ENCODE data around the gene PRTG. TPM values are rescaled to one million over a fixed set of nuclear protein-coding genes. Genes with fewer than 3 reads are reported as not detected.
"Not testable (repeated sequence)": the region's sequence is repeated elsewhere in the genome, so short reads cannot be mapped to it uniquely, and the experiment has no call there.

PRTG gene
- total and polyA plus RNA-seq, 5 experiments from 2014 or later = not detected

DNA sequence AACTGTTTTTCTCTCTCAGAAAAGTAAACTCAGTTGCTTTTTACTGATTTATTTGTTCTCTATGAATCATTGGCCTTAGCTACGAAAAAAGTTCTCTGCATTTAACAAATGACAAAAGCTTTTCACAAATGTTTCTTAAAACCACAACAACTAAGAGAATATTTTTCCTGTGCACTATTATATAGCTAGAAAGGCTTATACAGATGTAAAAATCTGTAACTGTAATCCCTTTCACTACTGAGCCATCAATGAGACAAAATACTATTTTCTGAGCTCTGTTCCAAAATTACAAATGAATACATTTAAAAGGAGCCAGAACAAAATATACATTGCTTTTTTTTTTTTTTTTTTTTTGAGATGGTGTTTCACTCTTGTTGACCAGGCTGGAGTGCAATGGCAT lies 109.2 kb downstream of the PRTG start:
- peaks cover 0 to 16% (median 3%) of the 10 kb centered on the region in 5 donors for H3K27me3 Mint-ChIP-seq

DNA sequence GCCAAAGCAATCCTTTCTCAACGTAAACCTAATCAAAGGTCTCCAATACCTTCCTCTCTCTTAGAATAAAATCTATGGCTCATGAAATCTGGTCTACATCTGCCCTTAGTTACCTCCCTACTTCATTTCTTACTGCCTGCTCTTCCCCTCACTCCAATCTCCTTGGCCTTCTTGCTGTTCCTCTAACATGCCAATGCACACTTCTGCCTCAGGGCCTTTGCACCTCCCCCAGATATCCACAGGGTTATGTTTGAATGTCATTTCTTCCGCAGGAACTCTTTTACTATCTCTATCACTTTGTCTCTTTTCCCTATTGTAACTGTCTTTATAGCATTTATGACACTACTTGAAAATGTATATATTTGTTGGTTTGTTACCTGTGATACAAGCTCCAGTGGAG lies 110.5 kb downstream of the PRTG start:
- POLR2A ChIA-PET = no interaction called here
- ATAC-seq = no peak

More for the DNA sequence above, 109.2 kb downstream of the PRTG start:
- ATAC-seq (no peak), DNase-seq (no peak)
- H3K36me3 Mint-ChIP-seq = no peaks in the 10 kb centered on the region
- POLR2A ChIA-PET = no interaction called here
- no peak overlapping the region for H3K27ac Mint-ChIP-seq
- no peaks in the 10 kb centered on the region for H3K4me1 Mint-ChIP-seq
- no peaks in the 10 kb centered on the region for H3K9me3 Mint-ChIP-seq
- H3K4me3 Mint-ChIP-seq = no peak overlapping the region

DNA sequence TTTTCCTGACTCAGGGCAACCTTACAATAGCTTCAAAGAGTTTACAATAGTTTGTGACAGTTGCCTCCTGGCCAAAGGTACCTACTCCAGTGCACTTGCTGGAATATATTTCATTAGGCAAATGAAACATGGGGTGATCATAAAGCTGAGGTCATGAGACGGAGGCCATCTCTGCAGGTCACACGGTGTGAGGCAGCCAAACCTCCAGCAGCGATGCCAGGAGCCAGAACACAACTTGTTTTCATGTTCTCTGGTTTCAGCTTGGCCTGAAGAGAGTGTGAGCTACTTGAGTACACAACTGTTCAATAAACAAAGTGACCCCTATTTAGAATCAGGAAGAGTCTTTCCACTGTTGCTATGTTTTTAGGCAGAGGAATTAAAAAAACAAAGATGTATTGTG lies 112.1 kb downstream of the PRTG start:
- POLR2A ChIA-PET = no interaction called here
- no peak for ATAC-seq

More for the DNA sequence above, 110.5 kb downstream of the PRTG start:
- H3K27me3 Mint-ChIP-seq = peaks cover 2 to 20% (median 4%) of the 10 kb centered on the region in 5 donors
- H3K4me3 Mint-ChIP-seq = no peak overlapping the region
- no peaks in the 10 kb centered on the region for H3K4me1 Mint-ChIP-seq
- H3K9me3 Mint-ChIP-seq = no peaks in the 10 kb centered on the region
- no peaks in the 10 kb centered on the region for H3K36me3 Mint-ChIP-seq
- no peak overlapping the region for H3K27ac Mint-ChIP-seq
- DNase-seq = no peak

DNA sequence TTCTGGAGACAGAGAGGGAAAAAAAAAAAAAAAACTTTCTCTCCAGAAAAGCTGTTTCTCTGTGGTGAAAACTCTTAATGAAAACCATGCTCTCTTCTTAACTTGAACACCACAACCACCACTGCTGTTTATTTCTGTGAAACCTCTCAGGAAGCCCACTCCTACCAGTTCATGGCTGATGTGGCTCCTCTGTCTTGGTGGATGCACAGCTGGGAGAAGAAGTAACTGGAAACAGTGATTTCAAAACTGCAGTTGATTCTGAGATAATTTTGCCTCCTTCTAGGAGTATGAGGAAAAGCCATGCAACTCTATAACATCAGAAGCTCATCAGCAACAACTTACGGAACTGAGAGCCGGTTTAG lies 114.6 kb downstream of the PRTG start:
- Mint-ChIP-seq H3K27ac (no peak overlapping the region), H3K9me3 (no peaks in the 10 kb centered on the region), H3K36me3 (no peaks in the 10 kb centered on the region), H3K4me3 (no peak overlapping the region), H3K4me1 (no peaks in the 10 kb centered on the region), H3K27me3 (peaks cover 0 to 12% (median 2%) of the 10 kb centered on the region in 5 donors)
- POLR2A ChIA-PET = no interaction called here
- no peak for DNase-seq
- no peak for ATAC-seq

More for the DNA sequence above, 112.1 kb downstream of the PRTG start:
- no peak overlapping the region for H3K4me3 Mint-ChIP-seq
- peaks cover 0 to 15% (median 2%) of the 10 kb centered on the region in 5 donors for H3K27me3 Mint-ChIP-seq
- H3K27ac Mint-ChIP-seq = no peak overlapping the region
- no peaks in the 10 kb centered on the region for H3K9me3 Mint-ChIP-seq
- H3K4me1 Mint-ChIP-seq = no peaks in the 10 kb centered on the region
- DNase-seq = no peak
- H3K36me3 Mint-ChIP-seq = no peaks in the 10 kb centered on the region

DNA sequence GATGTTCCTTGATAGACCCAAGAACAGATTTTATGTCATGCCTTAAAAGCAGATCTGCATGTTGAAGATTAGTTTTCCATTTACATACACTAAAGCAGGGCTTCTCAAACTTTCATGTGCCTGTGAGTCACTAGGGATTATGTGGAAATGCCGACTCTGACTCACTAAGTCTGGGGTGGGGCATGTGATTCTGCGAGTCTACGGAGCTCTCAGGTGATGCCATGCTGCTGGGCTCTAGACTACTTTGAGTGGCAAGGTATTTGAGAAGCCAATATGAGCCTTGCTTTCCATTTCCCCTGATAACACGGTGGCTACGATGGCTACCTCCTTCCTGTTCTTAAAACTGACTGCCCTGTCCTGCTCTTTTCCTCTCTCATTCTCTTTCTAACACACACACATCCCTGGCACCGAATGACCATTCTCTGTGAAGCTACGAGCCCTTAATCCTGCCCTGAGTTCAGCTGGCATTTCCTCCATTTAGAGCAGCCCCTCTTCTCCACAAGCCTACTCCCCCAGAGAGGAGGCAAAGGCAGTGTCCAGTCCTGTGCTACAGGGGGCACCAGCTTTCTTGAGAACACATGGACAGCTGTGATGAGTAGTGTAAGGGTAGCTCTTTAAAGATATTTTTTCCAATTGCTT lies 115.1 kb downstream of the PRTG start:
- H3K27me3 Mint-ChIP-seq = peaks cover 0 to 12% (median 2%) of the 10 kb centered on the region in 5 donors
- H3K36me3 Mint-ChIP-seq = no peaks in the 10 kb centered on the region
- ATAC-seq (no peak), DNase-seq (no peak)
- POLR2A ChIA-PET = no interaction called here
- no peak overlapping the region for H3K27ac Mint-ChIP-seq
- no peaks in the 10 kb centered on the region for H3K4me1 Mint-ChIP-seq
- no peaks in the 10 kb centered on the region for H3K9me3 Mint-ChIP-seq
- no peak overlapping the region for H3K4me3 Mint-ChIP-seq

DNA sequence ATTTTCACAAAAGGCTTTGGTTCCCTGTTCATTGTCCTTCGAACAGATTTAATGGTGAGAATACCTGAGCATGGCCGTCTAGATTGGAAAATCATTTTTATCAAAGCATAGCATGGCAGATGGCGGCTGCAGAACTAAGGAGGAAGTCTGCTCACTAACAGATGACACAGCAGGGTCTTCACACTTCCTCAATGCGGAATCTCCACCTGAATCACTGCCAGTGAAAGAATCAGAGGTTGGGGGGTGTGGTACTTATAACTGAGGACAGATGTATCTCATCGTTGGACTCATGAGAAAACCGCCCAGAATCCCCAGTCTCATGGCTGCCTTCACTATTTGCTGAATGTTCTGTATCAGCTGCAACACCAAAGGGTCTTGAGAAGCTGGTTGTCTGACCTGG lies 123.2 kb downstream of the PRTG start:
- no peak for ATAC-seq
- Mint-ChIP-seq H3K36me3 (no peaks in the 10 kb centered on the region), H3K9me3 (no peaks in the 10 kb centered on the region), H3K27me3 (peaks cover 8 to 27% (median 13%) of the 10 kb centered on the region in 5 donors), H3K4me1 (no peaks in the 10 kb centered on the region), H3K27ac (no peak overlapping the region), H3K4me3 (no peak overlapping the region)
- POLR2A ChIA-PET = no interaction called here
- DNase-seq = no peak

DNA sequence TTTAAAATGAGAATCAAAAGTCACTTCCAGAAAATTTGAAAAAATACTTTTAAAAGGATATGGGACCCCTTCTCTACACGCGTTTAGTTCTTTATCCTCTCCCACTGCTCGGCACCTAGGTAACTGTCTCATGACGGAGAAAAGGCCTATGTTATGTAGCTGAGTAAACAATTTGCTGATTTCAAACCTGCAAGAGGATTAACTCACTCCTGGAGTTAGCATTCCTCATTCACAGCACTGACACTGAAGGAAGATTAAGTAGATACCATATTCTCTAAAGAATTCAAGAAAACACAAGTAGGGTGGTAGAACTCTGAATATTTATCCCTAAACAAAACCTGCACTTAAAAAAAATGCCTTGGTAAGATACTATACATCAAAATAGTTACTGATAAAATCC lies 124.6 kb downstream of the PRTG start:
- POLR2A ChIA-PET = no interaction called here
- Mint-ChIP-seq H3K9me3 (no peaks in the 10 kb centered on the region), H3K36me3 (no peaks in the 10 kb centered on the region), H3K27ac (no peak overlapping the region), H3K27me3 (peaks cover 14 to 41% (median 21%) of the 10 kb centered on the region in 5 donors), H3K4me3 (no peak overlapping the region), H3K4me1 (no peaks in the 10 kb centered on the region)
- DNase-seq (no peak), ATAC-seq (no peak)

DNA sequence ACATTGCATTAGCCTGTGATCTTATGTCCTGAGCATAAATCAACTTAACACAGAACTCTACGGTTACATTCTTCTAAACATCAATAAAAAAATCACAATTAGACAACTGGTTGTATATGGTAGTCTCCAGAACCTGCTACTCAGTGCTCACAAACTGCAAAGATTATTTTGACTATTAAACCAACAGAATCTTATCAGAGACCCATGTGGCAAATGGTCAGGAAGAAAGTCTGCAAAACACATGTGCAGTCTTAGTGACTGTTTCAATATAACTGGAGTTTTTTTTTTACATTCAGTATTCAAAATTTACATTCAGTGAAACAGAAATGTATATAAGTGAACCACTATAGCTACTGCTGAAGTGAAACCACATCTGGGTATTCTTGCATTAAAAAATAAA lies 127.5 kb downstream of the PRTG start:
- POLR2A ChIA-PET = no interaction called here
- DNase-seq = no peak
- H3K4me3 Mint-ChIP-seq = no peak overlapping the region
- no peaks in the 10 kb centered on the region for H3K9me3 Mint-ChIP-seq
- no peak overlapping the region for H3K27ac Mint-ChIP-seq
- no peak for ATAC-seq
- no peaks in the 10 kb centered on the region for H3K4me1 Mint-ChIP-seq
- peaks cover 15 to 54% (median 25%) of the 10 kb centered on the region in 5 donors for H3K27me3 Mint-ChIP-seq
- no peaks in the 10 kb centered on the region for H3K36me3 Mint-ChIP-seq

DNA sequence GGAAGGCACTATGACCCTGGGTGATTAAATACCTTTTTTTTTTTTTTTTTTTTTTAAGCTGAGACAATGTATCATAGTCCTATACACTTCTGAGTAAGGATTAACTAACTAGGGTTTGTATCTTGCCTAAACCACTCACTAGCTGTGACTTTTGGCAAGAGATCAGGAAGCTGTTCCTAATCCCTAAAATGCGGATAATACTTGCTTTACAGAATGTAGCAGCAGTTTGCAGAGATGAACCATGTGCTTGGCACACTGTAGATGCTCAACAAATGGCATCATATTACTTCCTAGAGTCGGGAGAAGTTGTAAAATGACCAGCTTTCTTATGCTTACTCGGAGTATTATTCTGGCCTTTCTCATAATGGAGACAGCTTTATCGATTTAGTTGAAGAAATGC lies 129.2 kb downstream of the PRTG start:
- no peaks in the 10 kb centered on the region for H3K4me1 Mint-ChIP-seq
- H3K36me3 Mint-ChIP-seq = no peaks in the 10 kb centered on the region
- ATAC-seq (no peak), DNase-seq (no peak)
- H3K9me3 Mint-ChIP-seq = peaks cover 0 to 6% (median 2%) of the 10 kb centered on the region in 9 donors
- peaks cover 16 to 51% (median 24%) of the 10 kb centered on the region in 5 donors for H3K27me3 Mint-ChIP-seq
- POLR2A ChIA-PET = no interaction called here
- H3K4me3 Mint-ChIP-seq = no peak overlapping the region
- no peak overlapping the region for H3K27ac Mint-ChIP-seq

DNA sequence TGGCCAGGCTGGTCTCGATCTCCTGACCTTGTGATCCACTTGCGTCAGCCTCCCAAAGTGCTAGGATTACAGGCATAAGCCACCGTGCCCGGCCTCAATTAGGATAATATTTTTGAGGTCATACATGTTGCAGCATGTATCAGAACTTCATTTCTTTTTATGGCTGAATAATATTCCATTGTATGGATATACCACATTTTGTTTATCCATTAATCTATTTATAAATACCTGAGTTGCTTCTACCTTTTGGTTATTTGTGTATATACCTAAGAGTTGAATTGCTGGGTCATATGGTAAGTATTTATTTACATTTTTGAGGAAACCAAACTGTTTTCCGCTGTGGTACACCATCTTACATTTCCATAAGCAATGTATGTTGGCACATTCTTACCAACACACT lies 136.7 kb downstream of the PRTG start:
- Mint-ChIP-seq H3K4me1 (no peaks in the 10 kb centered on the region), H3K27ac (no peak overlapping the region), H3K9me3 (peaks cover 0 to 34% (median 9%) of the 10 kb centered on the region in 9 donors), H3K4me3 (no peak overlapping the region), H3K36me3 (peaks cover 0 to 11% (median 0%) of the 10 kb centered on the region in 3 donors), H3K27me3 (peaks cover 2 to 28% (median 9%) of the 10 kb centered on the region in 5 donors)
- POLR2A ChIA-PET = no interaction called here
- DNase-seq (no peak), ATAC-seq (no peak)

DNA sequence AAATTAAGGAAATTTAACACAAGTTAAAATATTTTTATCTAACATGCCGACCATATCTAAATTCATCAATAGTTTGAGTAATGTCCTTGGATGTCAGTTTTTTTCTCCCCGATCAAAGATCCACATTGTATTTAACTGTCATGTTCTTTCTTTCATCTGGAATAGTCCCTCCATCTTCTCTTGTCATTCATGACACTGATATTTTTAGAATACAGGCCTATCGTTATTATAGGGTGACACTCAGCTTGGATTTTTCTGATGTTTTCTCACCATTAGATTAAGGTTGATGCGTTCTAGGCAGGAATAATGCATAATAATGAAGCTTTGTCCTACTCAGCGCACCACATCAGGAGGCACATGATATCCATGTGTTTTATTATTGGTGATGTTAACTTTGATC lies 141.6 kb downstream of the PRTG start:
- Mint-ChIP-seq H3K4me3 (no peak overlapping the region), H3K36me3 (peaks cover 0 to 6% (median 0%) of the 10 kb centered on the region in 3 donors), H3K27me3 (peaks cover 2 to 28% (median 10%) of the 10 kb centered on the region in 5 donors), H3K27ac (no peak overlapping the region), H3K4me1 (no peaks in the 10 kb centered on the region), H3K9me3 (peaks cover 0 to 13% (median 2%) of the 10 kb centered on the region in 9 donors)
- DNase-seq (no peak), ATAC-seq (no peak)
- POLR2A ChIA-PET = no interaction called here

DNA sequence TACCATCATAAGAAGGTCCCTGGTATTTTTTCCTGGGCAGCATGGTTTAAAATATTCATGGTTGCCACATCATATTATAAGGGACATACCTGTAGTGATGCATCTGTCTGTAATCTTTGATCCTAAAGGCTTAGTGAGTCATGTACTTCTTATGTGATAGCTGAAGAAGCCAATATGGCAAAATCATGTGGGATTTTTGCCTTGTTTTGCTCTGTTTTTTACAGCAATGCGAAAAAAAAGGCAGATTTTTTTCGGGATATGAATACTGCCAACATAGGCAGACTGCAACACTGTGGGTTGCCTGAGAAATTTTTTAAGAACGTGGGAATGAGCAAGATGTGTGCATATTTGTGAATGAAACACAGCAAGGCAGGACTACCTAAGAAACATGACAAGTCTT lies 143.5 kb downstream of the PRTG start:
- H3K9me3 Mint-ChIP-seq = peaks cover 0 to 3% (median 0%) of the 10 kb centered on the region in 9 donors
- DNase-seq (no peak), ATAC-seq (no peak)
- no peak overlapping the region for H3K4me3 Mint-ChIP-seq
- no peaks in the 10 kb centered on the region for H3K36me3 Mint-ChIP-seq
- H3K4me1 Mint-ChIP-seq = no peaks in the 10 kb centered on the region
- no peak overlapping the region for H3K27ac Mint-ChIP-seq
- peaks cover 4 to 28% (median 17%) of the 10 kb centered on the region in 5 donors for H3K27me3 Mint-ChIP-seq
- POLR2A ChIA-PET = no interaction called here

DNA sequence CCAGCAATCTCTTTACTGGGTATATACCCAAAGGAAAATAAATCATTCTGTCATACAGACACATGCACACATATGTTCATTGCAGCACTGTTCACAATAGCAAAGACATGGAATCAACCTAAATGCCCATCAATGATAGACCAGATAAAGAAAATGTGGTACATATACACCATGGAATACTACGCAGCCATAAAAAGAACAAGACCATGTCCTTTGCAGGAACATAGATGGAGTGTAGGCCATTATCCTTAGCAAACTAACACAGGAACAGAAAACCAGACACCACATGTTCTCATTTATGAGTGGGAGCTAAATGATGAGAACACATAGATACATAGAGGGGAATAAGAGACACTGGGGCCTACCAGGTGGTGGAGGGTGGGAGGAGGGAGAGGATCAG lies 149.9 kb downstream of the PRTG start:
- H3K27ac Mint-ChIP-seq, DNase-seq, POLR2A ChIA-PET, H3K4me3 Mint-ChIP-seq, H3K4me1 Mint-ChIP-seq, ATAC-seq, H3K36me3 Mint-ChIP-seq, H3K9me3 Mint-ChIP-seq: not testable (repeated sequence)
- peaks cover 17 to 43% (median 29%) of the 10 kb centered on the region in 5 donors for H3K27me3 Mint-ChIP-seq

DNA sequence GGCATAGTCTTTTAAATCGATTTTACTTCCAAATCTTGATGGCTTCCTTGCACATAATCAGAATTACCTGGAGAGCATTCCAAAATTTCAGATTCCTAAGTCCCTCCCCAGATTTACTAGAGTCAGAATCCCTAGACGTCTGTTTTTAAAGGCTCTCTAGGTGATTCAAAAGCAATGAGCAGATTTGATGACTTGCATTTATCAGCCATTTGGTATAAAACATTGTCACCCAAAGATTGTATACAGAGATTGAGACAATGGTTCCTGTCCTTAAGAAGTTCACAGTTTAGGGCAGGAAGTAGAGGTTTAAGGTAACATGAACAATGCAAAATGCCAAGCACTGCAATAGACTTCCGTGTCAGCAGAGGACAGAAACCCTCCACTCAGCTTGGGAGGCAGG lies 152.2 kb downstream of the PRTG start:
- H3K27ac Mint-ChIP-seq = no peak overlapping the region
- DNase-seq (no peak), ATAC-seq (no peak)
- peaks cover 0 to 2% (median 0%) of the 10 kb centered on the region in 3 donors for H3K36me3 Mint-ChIP-seq
- peaks cover 14 to 38% (median 27%) of the 10 kb centered on the region in 5 donors for H3K27me3 Mint-ChIP-seq
- POLR2A ChIA-PET = no interaction called here
- no peak overlapping the region for H3K4me3 Mint-ChIP-seq
- H3K4me1 Mint-ChIP-seq = peaks cover 1 to 5% (median 3%) of the 10 kb centered on the region in 4 donors
- peaks cover 0 to 8% (median under 1%) of the 10 kb centered on the region in 9 donors for H3K9me3 Mint-ChIP-seq

All from naive thymus-derived CD8-positive, alpha-beta T cell (primary cell).